H1 (cell line): Measurements from ENCODE around the gene PLXDC2. TPM values are rescaled to one million over a fixed set of nuclear protein-coding genes. Genes with fewer than 3 reads are reported as not detected.

ENCODE experiments used
- CTCF ChIA-PET: fragments of 300-600 bp; sonication (Branson Sonifier 250); formaldehyde crosslinking; loops from one replicate; lab custom pipeline; 2021; ENCODE audit not compliant: partially characterized antibody; lab: Charles Lee
- POLR2A ChIA-PET: fragments of 300-600 bp; sonication (Branson Sonifier 250); formaldehyde crosslinking; loops from one replicate; lab custom pipeline; 2021; ENCODE audit warnings: inconsistent platforms; ENCODE audit not compliant: partially characterized antibody; lab: Charles Lee
- DNase-seq, 2 experiments: peaks; one replicate each; pipeline versions ENCODE4 v3.0.0 to v3.0.0-alpha.2; 2010 to 2022; ENCODE audit warnings: low spot score in 2 of 2, low read depth in 1 of 2, mixed read lengths in 1 of 2
- FAIRE-seq: peaks from 2 replicates; lab custom pipeline; 2011; peaks lifted over from hg19 to GRCh38; lab: Jason Lieb, UNC
- H2AFZ ChIP-seq: 2 replicates; pipeline ENCODE4 v1.8.1; 2012; ENCODE audit warnings: low read length, inconsistent platforms
- H2AK5ac ChIP-seq: 2 replicates; pipeline ENCODE4 v1.6.1; 2013; ENCODE audit warnings: low read depth, low read length
- H2BK120ac ChIP-seq: replicated peaks from 2 replicates; pipeline ENCODE3; 2013; ENCODE audit warnings: low read depth, low read length, inconsistent platforms
- H2BK12ac ChIP-seq: 2 replicates; pipeline ENCODE4 v1.6.1; 2013; ENCODE audit warnings: low read depth, low read length
- H2BK15ac ChIP-seq: 2 replicates; pipeline ENCODE4 v1.6.1; 2013; ENCODE audit warnings: low read length
- H2BK20ac ChIP-seq: 2 replicates; pipeline ENCODE4 v1.6.1; 2013; ENCODE audit warnings: low read length
- H2BK5ac ChIP-seq: 2 replicates; pipeline ENCODE4 v1.6.1; 2013; ENCODE audit warnings: low read depth, low read length
- H3K14ac ChIP-seq: 2 replicates; pipeline ENCODE4 v1.6.1; 2013; ENCODE audit warnings: inconsistent platforms; ENCODE audit not compliant: insufficient read length
- H3K18ac ChIP-seq: 2 replicates; pipeline ENCODE4 v1.6.1; 2013; ENCODE audit warnings: low read length; ENCODE audit errors: extremely low read depth
- H3K23ac ChIP-seq: 2 replicates; pipeline ENCODE4 v1.6.1; 2013; ENCODE audit warnings: inconsistent platforms; ENCODE audit not compliant: insufficient read length
- H3K23me2 ChIP-seq: 2 replicates; pipeline ENCODE4 v1.6.1; 2013; ENCODE audit warnings: low read depth, low read length
- H3K27ac ChIP-seq: 2 replicates; pipeline ENCODE4 v1.6.1; 2011; ENCODE audit warnings: low read depth, low read length, inconsistent platforms
- H3K27me3 ChIP-seq, 4 experiments: replicated peaks in 1 of 4; 1 replicate in 1 of 4; 2 replicates in 3 of 4; pipeline versions ENCODE4 v1.6.1 to v1.8.1; 2011 to 2013; ENCODE audit warnings: low read length in 3 of 4, mild to moderate bottlenecking in 3 of 4, inconsistent platforms in 2 of 4, mixed read lengths in 2 of 4, moderate library complexity in 1 of 4; ENCODE audit not compliant: control insufficient read depth in 3 of 4, insufficient read depth in 3 of 4; ENCODE audit errors: extremely low read depth in 1 of 4
- H3K36me3 ChIP-seq, 4 experiments: 2 replicates each; pipeline versions ENCODE4 v1.6.1 to v1.8.1; 2011 to 2013; ENCODE audit warnings: mild to moderate bottlenecking in 4 of 4, low read length in 3 of 4, moderate library complexity in 2 of 4, control low read depth in 1 of 4, inconsistent platforms in 1 of 4; ENCODE audit not compliant: insufficient read depth in 4 of 4, control insufficient read depth in 2 of 4
- H3K4ac ChIP-seq: replicated peaks from 2 replicates; pipeline ENCODE3; 2013; ENCODE audit warnings: low read length, low read depth, mixed read lengths, inconsistent platforms; ENCODE audit not compliant: insufficient read length
- H3K4me1 ChIP-seq, 4 experiments: replicated peaks in 1 of 4; 1 replicate in 1 of 4; 2 replicates in 3 of 4; pipeline versions ENCODE4 v1.6.1 to v1.8.1; 2011 to 2013; ENCODE audit warnings: low read length in 3 of 4, inconsistent platforms in 2 of 4, mixed read lengths in 1 of 4; ENCODE audit not compliant: insufficient read depth in 4 of 4, control insufficient read depth in 3 of 4
- H3K4me2 ChIP-seq, 2 experiments: 2 replicates each; pipeline versions ENCODE4 v1.6.1 to v1.8.1; 2011 to 2013; ENCODE audit warnings: low read depth in 2 of 2, low read length in 2 of 2, control low read depth in 1 of 2, inconsistent platforms in 1 of 2, mild to moderate bottlenecking in 1 of 2; ENCODE audit not compliant: insufficient read depth in 1 of 2
- H3K4me3 ChIP-seq, 4 experiments: fragments of 200-600, 300-600 bp in 1 of 4; sonication (generic), shearing (Covaris generic), sonication (Bioruptor Twin) in 1 of 4; 2 replicates each; pipeline versions ENCODE4 v1.5.1 to v1.8.1; 2011 to 2016; ENCODE audit warnings: low read length in 4 of 4, low read depth in 3 of 4, control low read depth in 2 of 4, inconsistent platforms in 2 of 4, mild to moderate bottlenecking in 2 of 4, mixed read lengths in 1 of 4, moderate library complexity in 1 of 4; ENCODE audit not compliant: insufficient read depth in 2 of 4; ENCODE audit errors: extremely low read depth in 1 of 4
- H3K56ac ChIP-seq: replicated peaks from 2 replicates; pipeline ENCODE3; 2013; ENCODE audit warnings: low read depth, mild to moderate bottlenecking, mixed read lengths, low read length, inconsistent platforms; ENCODE audit not compliant: insufficient read length
- H3K79me1 ChIP-seq: 2 replicates; pipeline ENCODE4 v1.6.1; 2013; ENCODE audit warnings: low read depth, low read length, control low read depth
- H3K79me2 ChIP-seq, 2 experiments: 2 replicates each; pipeline versions ENCODE4 v1.6.1 to v1.8.1; 2012 to 2013; ENCODE audit warnings: low read length in 2 of 2, mild to moderate bottlenecking in 2 of 2, inconsistent platforms in 1 of 2; ENCODE audit not compliant: insufficient read depth in 2 of 2, control insufficient read depth in 1 of 2
- H3K9ac ChIP-seq, 4 experiments: replicated peaks in 1 of 4; 1 replicate in 1 of 4; 2 replicates in 3 of 4; pipeline versions ENCODE4 v1.6.1 to v1.8.1; 2011 to 2013; ENCODE audit warnings: low read depth in 3 of 4, low read length in 3 of 4, control low read depth in 2 of 4, mild to moderate bottlenecking in 2 of 4, moderate library complexity in 2 of 4, inconsistent platforms in 1 of 4; ENCODE audit errors: extremely low read depth in 1 of 4
- H3K9me3 ChIP-seq, 2 experiments: 2 replicates each; pipeline versions ENCODE4 v1.6.1 to v1.8.1; 2012 to 2013; ENCODE audit warnings: mild to moderate bottlenecking in 2 of 2, moderate library complexity in 2 of 2, control low read depth in 1 of 2, inconsistent platforms in 1 of 2, low read depth in 1 of 2, low read length in 1 of 2, mixed read lengths in 1 of 2; ENCODE audit not compliant: insufficient read depth in 2 of 2
- H4K20me1 ChIP-seq, 2 experiments: replicated peaks in 1 of 2; 2 replicates each; pipeline versions ENCODE3 to v1.8.1; 2011 to 2013; ENCODE audit warnings: inconsistent platforms in 2 of 2, low read length in 2 of 2, mild to moderate bottlenecking in 1 of 2; ENCODE audit not compliant: insufficient read depth in 2 of 2, control insufficient read depth in 1 of 2
- H4K5ac ChIP-seq: 2 replicates; pipeline ENCODE4 v1.6.1; 2013; ENCODE audit warnings: low read length, low read depth, mixed read lengths, inconsistent platforms; ENCODE audit not compliant: insufficient read length
- H4K8ac ChIP-seq: 2 replicates; pipeline ENCODE4 v1.8.0; 2013; ENCODE audit warnings: mild to moderate bottlenecking, moderate library complexity, low read length, inconsistent platforms; ENCODE audit not compliant: insufficient read depth; ENCODE audit errors: extremely low read depth
- H4K91ac ChIP-seq: replicated peaks from 2 replicates; pipeline ENCODE3; 2013; ENCODE audit warnings: low read length, mixed read lengths, inconsistent platforms; ENCODE audit not compliant: insufficient read length
- ASH2L ChIP-seq: fragments of 200-600, 300-600 bp; sonication (generic); IDR thresholded peaks from one replicate; pipeline ENCODE4 v1.7.1; 2017; ENCODE audit warnings: low read length
- JUND ChIP-seq: IDR thresholded peaks from 2 replicates; pipeline ENCODE4 v1.6.1; 2011; ENCODE audit warnings: mild to moderate bottlenecking, improper control_type of control experiment, low read length
- POU5F1 ChIP-seq: IDR thresholded peaks from 2 replicates; pipeline ENCODE4 v1.6.1; 2011; ENCODE audit warnings: low read depth, mild to moderate bottlenecking, low read length, moderate library complexity
- YY1 ChIP-seq: IDR thresholded peaks from 2 replicates; pipeline ENCODE4 v1.6.1; 2011; ENCODE audit warnings: low read depth, mild to moderate bottlenecking, low read length
- polyA plus RNA-seq, 7 experiments: library from polyadenylated mRNA; depleted of rRNA in 3 of 7; stranded (reverse) in 5 of 7; unstranded in 2 of 7; fragments of >200 nt in 5 of 7; fragments of 200-250 nt in 2 of 7; gene quantifications; 1 replicate in 5 of 7; 2 replicates in 1 of 7; 4 replicates in 1 of 7; pipeline versions ENCODE4 v1.2.1 to v1.2.3, GENCODE V29; 2011 to 2013; ENCODE audit warnings: missing spikeins in 2 of 7, mixed read lengths in 2 of 7
- total RNA-seq: library from RNA; stranded (reverse); fragmentation: NEBNext Ultra II Directional; extraction: Animal tissue kit (Norgen Biotek cat#: 25700); gene quantifications from 2 replicates; pipeline ENCODE4 v1.2.1, GENCODE V29; 2021
- TF ChIP-seq, protein P1 (sequence below): IDR thresholded peaks from 2 replicates; pipeline ENCODE4 v1.6.1; 2012; ENCODE audit warnings: inconsistent platforms

PLXDC2 gene
- total and polyA plus RNA-seq, 2 of the 8 experiments (the other 6 are each of a cell fraction or from before 2014, with no cell fraction given): 23.0 to 40.5 TPM

DNA sequence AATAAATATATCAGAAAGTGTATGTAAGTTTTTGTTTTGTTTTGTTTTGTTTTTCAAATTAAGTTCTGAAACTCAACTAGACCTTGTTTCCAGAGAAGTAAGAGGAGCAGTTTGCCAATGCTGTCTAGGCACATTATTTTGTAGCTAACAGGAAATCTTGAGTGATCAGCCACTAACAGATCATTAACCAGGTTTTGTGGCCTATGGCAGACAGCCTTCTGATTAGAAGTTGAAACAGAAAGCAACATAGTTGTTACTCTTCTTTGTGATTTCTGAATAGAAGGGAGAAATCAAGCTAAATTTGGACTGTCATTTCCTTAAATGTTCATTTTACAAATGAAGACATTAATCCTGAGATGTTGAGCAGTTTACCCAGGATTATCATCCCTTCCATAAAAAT, 142.6 kb downstream of the PLXDC2 start:
- Histone ChIP-seq H3K4me1 (peaks cover 0 to 9% (median 3%) of the 10 kb centered on the region in 4 experiments; a peak in 3 of 7 replicates), H4K20me1 (no peaks in the 10 kb centered on the region), H3K14ac (no peak overlapping the region), H3K9ac (no peak overlapping the region), H2BK20ac (no peak overlapping the region), H3K23ac (no peak overlapping the region), H2BK5ac (no peak overlapping the region), H3K56ac (no peak overlapping the region), H3K79me1 (no peaks in the 10 kb centered on the region; the same call in 1 of the 2 replicates), H3K36me3 (no peaks in the 10 kb centered on the region; a peak in 1 of 8 replicates), H2BK120ac (no peak overlapping the region), H2BK12ac (no peak overlapping the region), H3K4me2 (no peak overlapping the region), H3K4ac (no peak overlapping the region), H2BK15ac (no peak overlapping the region), H4K5ac (no peak overlapping the region), H2AFZ (no peak overlapping the region), H3K18ac (no peak overlapping the region), H3K79me2 (peaks cover 0 to 40% of the 10 kb centered on the region in 2 experiments; a peak in 3 of 4 replicates), H3K27ac (no peak overlapping the region), H3K4me3 (no peak overlapping the region), H2AK5ac (no peak overlapping the region), H3K23me2 (no peaks in the 10 kb centered on the region), H3K9me3 (no peaks in the 10 kb centered on the region), H3K27me3 (no peaks in the 10 kb centered on the region), H4K91ac (no peak overlapping the region), H4K8ac (no peak overlapping the region)
- FAIRE-seq (peak; percentile 60), DNase-seq (no peak)
- TF ChIP-seq YY1 (no peak), ASH2L (no peak), POU5F1 (no peak), JUND (no peak)
- TF ChIP-seq, protein P1, sequence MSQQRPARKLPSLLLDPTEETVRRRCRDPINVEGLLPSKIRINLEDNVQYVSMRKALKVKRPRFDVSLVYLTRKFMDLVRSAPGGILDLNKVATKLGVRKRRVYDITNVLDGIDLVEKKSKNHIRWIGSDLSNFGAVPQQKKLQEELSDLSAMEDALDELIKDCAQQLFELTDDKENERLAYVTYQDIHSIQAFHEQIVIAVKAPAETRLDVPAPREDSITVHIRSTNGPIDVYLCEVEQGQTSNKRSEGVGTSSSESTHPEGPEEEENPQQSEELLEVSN: no peak
- ChIA-PET CTCF (interaction anchor here (0.6 to 0.7 kb wide), 2 partner anchors 38 to 569 kb away, joined by 3 read pairs; no protein-coding TSS in a partner anchor), POLR2A (no interaction called here)
